Dendritic cell treated with granulocyte-macrophage colony-stimulating factor and Interleukin-4, amounts not matched to agents 40 ng/mL and 50 ng/mL, for 4 days (primary cell): Measurements from ENCODE around the gene FYCO1.

ENCODE experiments used
- H3K27ac Mint-ChIP-seq: one replicate; pipeline ENCODE4 v1.8.0; 2022; ENCODE audit warnings: mild to moderate bottlenecking, mixed read lengths
- H3K27me3 Mint-ChIP-seq: one replicate; pipeline ENCODE4 v1.8.0; 2022; ENCODE audit warnings: mild to moderate bottlenecking, mixed read lengths
- H3K36me3 Mint-ChIP-seq: one replicate; pipeline ENCODE4 v1.8.0; 2022; ENCODE audit warnings: low read depth, mixed read lengths
- H3K4me1 Mint-ChIP-seq: one replicate; pipeline ENCODE4 v1.8.0; 2022; ENCODE audit warnings: low read depth, mixed read lengths
- H3K4me3 Mint-ChIP-seq: one replicate; pipeline ENCODE4 v1.8.0; 2022; ENCODE audit warnings: mild to moderate bottlenecking, moderate library complexity, mixed read lengths
- H3K9me3 Mint-ChIP-seq: one replicate; pipeline ENCODE4 v1.8.0; 2022; ENCODE audit warnings: mixed read lengths
- intact Hi-C: fragments of 100-400 bp; cut with micrococcal nuclease; formaldehyde crosslinking; loops from one replicate; pipeline ENCODE4 v1.15.0; 2022

The FYCO1 gene

GRCh38 chr3:45985532-45986302 is 9.9 kb downstream of the FYCO1 start:
- peaks cover 35% of the 10 kb centered on the region for H3K4me1 Mint-ChIP-seq
- H3K4me3 Mint-ChIP-seq, result no peak overlapping the region
- intact Hi-C loops, result no loop called here
- H3K9me3 Mint-ChIP-seq, result no peaks in the 10 kb centered on the region
- peaks cover 35% of the 10 kb centered on the region for H3K36me3 Mint-ChIP-seq
- H3K27me3 Mint-ChIP-seq, result peaks cover 3% of the 10 kb centered on the region
- H3K27ac Mint-ChIP-seq, result no peak overlapping the region

GRCh38 chr3:45984331-45985312 is 11.0 kb downstream of the FYCO1 start:
- H3K4me1 Mint-ChIP-seq, result peaks cover 32% of the 10 kb centered on the region
- intact Hi-C loops, result no loop called here
- no peaks in the 10 kb centered on the region for H3K9me3 Mint-ChIP-seq
- H3K27ac Mint-ChIP-seq, result no peak overlapping the region
- H3K4me3 Mint-ChIP-seq, result no peak overlapping the region
- peaks cover 41% of the 10 kb centered on the region for H3K36me3 Mint-ChIP-seq
- H3K27me3 Mint-ChIP-seq, result peaks cover 3% of the 10 kb centered on the region

- no peak overlapping the region for H3K27ac Mint-ChIP-seq
- H3K4me3 Mint-ChIP-seq, result no peak overlapping the region
- H3K27me3 Mint-ChIP-seq, result peaks cover 3% of the 10 kb centered on the region
- H3K36me3 Mint-ChIP-seq, result peaks cover 47% of the 10 kb centered on the region
- peaks cover 26% of the 10 kb centered on the region for H3K4me1 Mint-ChIP-seq
- intact Hi-C loops, result no loop called here
- H3K9me3 Mint-ChIP-seq, result no peaks in the 10 kb centered on the region
These were observed 11.9 kb downstream of the FYCO1 start for GRCh38 chr3:45983770-45984169.

GRCh38 chr3:45981346-45982074 is 14.1 kb downstream of the FYCO1 start:
- Mint-ChIP-seq H3K4me1 (peaks cover 7% of the 10 kb centered on the region), H3K4me3 (no peak overlapping the region), H3K9me3 (no peaks in the 10 kb centered on the region), H3K27me3 (no peaks in the 10 kb centered on the region), H3K27ac (no peak overlapping the region), H3K36me3 (peaks cover 66% of the 10 kb centered on the region)
- intact Hi-C loops, result no loop called here

GRCh38 chr3:45980819-45981218 is 14.8 kb downstream of the FYCO1 start:
- Mint-ChIP-seq H3K9me3 (no peaks in the 10 kb centered on the region), H3K4me3 (no peak overlapping the region), H3K4me1 (peaks cover 10% of the 10 kb centered on the region), H3K27ac (no peak overlapping the region), H3K27me3 (no peaks in the 10 kb centered on the region), H3K36me3 (peaks cover 72% of the 10 kb centered on the region)
- intact Hi-C loops, result no loop called here

- Mint-ChIP-seq H3K4me1 (peaks cover 15% of the 10 kb centered on the region), H3K9me3 (no peaks in the 10 kb centered on the region), H3K4me3 (no peak overlapping the region), H3K36me3 (peaks cover 77% of the 10 kb centered on the region), H3K27ac (no peak overlapping the region), H3K27me3 (peaks cover 2% of the 10 kb centered on the region)
- intact Hi-C loops, result no loop called here
These were observed 15.3 kb downstream of the FYCO1 start for GRCh38 chr3:45980229-45980813.

- Mint-ChIP-seq H3K27ac (no peak overlapping the region), H3K9me3 (no peaks in the 10 kb centered on the region), H3K4me3 (no peak overlapping the region), H3K36me3 (peaks cover 77% of the 10 kb centered on the region), H3K27me3 (peaks cover 3% of the 10 kb centered on the region), H3K4me1 (peaks cover 15% of the 10 kb centered on the region)
- intact Hi-C loops, result no loop called here
These were observed 16.2 kb downstream of the FYCO1 start for GRCh38 chr3:45979378-45979777.

GRCh38 chr3:45978006-45978761 is 17.4 kb downstream of the FYCO1 start:
- Mint-ChIP-seq H3K27ac (no peak overlapping the region), H3K9me3 (no peaks in the 10 kb centered on the region), H3K27me3 (peaks cover 3% of the 10 kb centered on the region), H3K4me1 (peaks cover 22% of the 10 kb centered on the region), H3K4me3 (no peak overlapping the region), H3K36me3 (peaks cover 66% of the 10 kb centered on the region)
- intact Hi-C loops, result no loop called here

GRCh38 chr3:45976191-45977091 is 19.2 kb downstream of the FYCO1 start:
- Mint-ChIP-seq H3K4me3 (no peak overlapping the region), H3K36me3 (peaks cover 58% of the 10 kb centered on the region), H3K27me3 (peaks cover 3% of the 10 kb centered on the region), H3K9me3 (no peaks in the 10 kb centered on the region), H3K4me1 (peaks cover 34% of the 10 kb centered on the region), H3K27ac (no peak overlapping the region)
- intact Hi-C loops, result no loop called here

- H3K4me1 Mint-ChIP-seq, result peaks cover 35% of the 10 kb centered on the region
These were observed 19.9 kb downstream of the FYCO1 start for GRCh38 chr3:45975686-45976085.

GRCh38 chr3:45974686-45975085 is 20.9 kb downstream of the FYCO1 start:
- Mint-ChIP-seq H3K4me1 (peaks cover 40% of the 10 kb centered on the region), H3K4me3 (no peak overlapping the region), H3K36me3 (peaks cover 57% of the 10 kb centered on the region), H3K27ac (no peak overlapping the region), H3K27me3 (peaks cover 5% of the 10 kb centered on the region), H3K9me3 (no peaks in the 10 kb centered on the region)
- intact Hi-C loops, result no loop called here

More at GRCh38 chr3:45975686-45976085, 19.9 kb downstream of the FYCO1 start:
- Mint-ChIP-seq H3K9me3 (no peaks in the 10 kb centered on the region), H3K27ac (no peak overlapping the region), H3K27me3 (peaks cover 3% of the 10 kb centered on the region), H3K36me3 (peaks cover 52% of the 10 kb centered on the region), H3K4me3 (no peak overlapping the region)
- intact Hi-C loops, result no loop called here
